HG02763 (cell line): ENCODE data around the gene CNTN4.
"Not testable (repeated sequence)": the region's sequence is repeated elsewhere in the genome, so short reads cannot be mapped to it uniquely, and the experiment has no call there.

Source experiments
- ATAC-seq: cut with Tn5 transposase; IDR thresholded peaks from one replicate; pipeline ENCODE4 v1.9.1; 2021; ENCODE audit warnings: mild to moderate bottlenecking, moderate library complexity; ENCODE audit not compliant: unreplicated experiment

CNTN4 gene

DNA sequence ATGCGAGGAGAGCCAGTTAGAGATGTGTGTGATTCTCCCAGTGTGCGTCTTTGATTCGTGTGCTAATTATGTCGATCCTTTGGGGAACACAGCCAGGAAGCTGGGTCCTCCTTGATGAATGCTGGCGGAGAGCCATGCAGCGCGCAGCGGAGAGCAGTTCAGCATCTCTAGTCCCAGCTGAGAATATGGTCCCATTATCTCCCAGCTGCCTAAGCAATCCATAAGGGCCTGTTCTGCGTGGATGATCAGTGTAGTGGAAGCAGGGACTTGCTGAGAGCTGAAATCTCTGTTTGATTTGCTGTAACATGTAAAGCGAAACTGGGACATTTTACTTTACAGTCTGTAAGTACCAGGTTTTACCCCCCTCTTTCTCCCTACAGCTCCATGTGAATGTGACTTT lies 412.7 kb downstream of the CNTN4 start:
- no peak for ATAC-seq

DNA sequence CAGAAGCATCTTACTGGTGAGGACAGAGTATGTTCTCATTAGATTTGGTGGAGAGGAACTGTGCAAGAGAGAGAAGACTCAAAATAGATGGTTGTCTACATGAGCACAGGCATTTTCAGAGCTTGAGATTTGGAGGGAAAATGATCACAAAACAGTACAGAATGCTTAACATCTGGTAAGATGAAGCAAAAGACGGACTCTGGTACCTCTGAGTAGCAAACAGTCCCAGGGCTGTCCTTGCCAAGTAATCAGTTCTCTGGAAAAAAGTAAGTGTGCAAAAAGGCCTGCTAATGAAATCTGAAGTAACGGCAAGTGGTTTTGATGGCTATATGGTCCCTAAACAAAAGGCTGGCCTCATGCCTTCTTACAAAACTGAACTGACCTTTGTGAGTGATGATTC lies 414.2 kb downstream of the CNTN4 start:
- no peak for ATAC-seq

DNA sequence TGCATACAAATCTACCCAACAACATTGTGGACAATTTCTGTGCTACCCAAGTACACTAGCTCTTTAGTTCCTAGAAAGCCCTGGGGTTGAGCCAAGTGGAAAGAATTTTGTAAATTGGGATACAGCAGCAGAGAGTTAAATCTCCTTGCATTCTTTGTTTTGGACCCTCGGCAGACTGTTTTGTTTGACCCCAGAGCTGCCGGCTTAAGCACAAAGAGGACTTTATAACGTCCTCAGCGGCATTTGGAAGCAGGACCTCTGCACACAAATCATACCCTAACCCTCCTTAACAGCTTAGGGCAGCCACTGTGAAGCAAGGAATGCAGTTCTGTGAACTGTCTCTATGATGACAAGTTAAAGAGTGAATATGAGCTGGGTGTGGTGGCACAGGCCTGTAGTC lies 415.3 kb downstream of the CNTN4 start:
- no peak for ATAC-seq

DNA sequence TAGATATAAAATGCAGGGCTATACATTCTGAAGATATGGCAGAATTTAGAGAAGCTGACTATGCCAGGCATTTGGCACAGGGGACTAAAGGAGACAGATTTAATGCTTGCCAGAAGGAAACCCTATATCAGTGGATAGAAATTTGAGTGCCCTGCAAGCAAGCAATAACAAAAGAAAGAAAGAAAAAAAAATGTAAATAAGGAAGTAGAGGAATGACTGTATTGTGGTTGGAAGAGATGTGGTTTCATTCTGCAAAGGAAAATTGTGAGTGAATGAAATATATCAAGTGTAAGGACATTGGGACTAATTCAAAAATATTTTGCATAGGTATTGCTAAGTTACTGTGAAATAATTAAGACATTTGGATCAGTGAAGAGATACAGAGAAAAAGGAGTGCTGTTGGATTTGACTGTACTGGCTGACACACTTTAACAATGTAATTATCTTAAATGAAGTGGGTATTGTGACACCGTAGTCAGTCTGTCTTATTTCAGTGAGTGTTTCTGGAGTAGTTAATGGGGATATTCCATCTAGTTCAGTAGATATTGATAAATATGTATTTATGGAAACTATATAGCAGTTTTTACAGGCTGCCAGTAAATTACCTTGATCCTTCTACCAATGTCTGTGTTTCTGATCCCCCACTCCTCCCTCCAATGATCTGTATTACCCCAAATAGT lies 418.2 kb downstream of the CNTN4 start:
- ATAC-seq, result no peak

DNA sequence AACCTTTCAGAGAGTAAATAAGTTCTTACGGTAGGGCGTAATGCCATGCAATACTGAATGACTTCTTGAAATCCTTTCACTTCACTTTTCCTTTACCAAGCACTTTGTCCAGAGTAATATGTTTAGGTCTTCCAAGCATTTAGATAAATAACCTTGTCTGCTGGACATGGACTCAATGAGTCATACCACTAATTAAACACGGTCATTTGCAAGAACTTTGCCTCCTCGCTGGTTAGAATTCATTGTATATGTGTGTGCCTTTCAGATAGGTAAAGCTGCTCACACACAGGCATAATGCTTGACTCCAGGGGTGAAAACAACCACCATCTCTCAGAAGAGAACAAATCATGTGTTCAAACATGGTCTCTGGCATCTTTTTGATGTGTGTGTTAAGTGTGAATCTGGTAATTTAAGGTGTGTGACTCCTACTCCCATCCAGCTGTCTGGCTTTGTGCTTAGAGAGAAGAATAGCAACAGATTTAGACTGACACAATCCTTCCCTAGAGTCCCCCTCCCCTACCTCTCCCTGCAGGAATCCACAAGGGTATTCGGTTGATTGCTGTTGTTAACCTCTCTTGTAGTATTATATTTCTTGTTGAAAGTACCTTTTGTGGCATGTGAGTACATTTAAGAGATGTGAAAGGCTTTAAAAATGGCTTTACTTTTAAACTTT lies 419.0 kb downstream of the CNTN4 start:
- ATAC-seq, result no peak

DNA sequence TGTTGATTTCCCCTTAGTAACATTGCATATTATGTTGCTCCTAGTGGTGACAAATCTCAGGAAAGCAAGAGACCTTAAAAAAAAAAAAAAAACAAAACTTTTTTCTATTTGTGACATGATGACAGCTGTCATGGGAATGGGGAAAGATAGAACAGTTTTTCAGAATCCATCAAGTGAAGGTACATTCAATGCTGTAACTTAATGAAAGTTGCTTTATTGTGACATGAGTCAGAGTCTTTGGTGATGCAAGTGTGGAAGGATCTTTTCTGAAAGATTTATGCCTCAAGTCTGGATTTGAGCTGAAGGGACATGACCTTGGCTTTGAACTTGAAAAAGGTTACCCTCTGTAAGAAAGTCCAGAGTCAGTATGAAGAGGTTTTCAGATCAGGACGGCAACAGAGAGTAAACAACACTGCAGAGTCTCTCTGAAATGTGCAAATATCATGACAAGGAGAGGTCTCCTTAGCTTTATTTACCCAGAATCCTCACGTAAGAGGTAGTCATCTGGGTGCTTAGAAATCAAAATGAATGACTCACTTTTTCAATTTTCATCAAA lies 424.7 kb downstream of the CNTN4 start:
- ATAC-seq, result no peak

DNA sequence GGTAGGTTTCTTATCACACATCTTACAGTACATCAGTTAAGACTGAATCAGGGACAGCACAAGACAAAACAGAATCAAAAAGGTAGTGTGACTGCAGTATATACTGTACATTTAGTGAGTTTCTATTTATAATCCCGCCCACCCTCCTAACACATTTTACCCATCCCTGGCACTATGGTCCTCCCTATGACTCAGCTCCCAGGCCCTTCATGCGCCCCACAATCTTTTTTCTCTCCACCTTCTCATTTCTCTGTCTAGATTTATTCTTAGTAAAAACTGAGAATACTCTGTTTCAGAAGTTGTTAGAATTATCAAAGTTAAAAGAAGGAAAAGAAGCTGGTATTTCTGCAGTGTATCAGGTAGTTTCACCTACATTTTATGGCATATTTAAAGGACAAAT lies 427.3 kb downstream of the CNTN4 start:
- no peak for ATAC-seq

DNA sequence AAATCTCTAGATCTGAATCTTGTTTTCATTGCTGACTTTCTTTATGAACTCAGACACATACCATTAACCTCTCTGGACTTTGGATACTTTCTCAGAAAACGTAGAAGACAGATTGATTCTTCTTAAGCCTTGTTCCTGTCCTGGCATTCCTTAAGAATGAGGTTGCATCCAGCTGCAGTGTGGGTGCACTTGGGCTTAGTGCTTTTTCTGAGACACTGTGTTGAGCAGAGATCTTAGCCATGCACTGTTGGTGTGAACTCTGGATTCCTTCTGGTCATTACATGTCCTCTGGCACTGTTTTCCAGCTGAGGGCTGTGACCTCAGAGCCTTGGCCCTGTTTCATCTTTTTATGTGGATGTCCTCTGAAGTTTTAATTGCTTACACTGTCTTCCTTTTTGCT lies 428.3 kb downstream of the CNTN4 start:
- no peak for ATAC-seq

DNA sequence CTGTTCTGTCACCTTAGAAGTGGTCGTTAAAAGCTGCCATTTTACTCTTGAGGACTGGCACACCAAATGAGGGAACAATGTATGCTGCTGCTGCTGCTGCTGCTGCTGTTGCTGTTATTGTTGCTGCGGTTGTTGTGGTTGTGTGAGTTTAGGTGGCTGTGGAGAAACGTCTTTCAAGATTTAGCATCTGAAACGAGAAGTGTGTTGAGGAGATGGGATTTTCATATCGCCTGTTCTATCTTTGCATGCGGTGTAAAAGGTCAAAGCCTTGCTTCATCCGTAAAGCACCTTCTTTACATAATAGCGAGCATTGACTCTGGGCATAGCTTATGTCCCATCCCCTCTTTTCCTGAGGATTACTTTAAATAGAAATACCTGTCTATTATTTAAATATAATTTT lies 428.7 kb downstream of the CNTN4 start:
- ATAC-seq, result not testable (repeated sequence)

DNA sequence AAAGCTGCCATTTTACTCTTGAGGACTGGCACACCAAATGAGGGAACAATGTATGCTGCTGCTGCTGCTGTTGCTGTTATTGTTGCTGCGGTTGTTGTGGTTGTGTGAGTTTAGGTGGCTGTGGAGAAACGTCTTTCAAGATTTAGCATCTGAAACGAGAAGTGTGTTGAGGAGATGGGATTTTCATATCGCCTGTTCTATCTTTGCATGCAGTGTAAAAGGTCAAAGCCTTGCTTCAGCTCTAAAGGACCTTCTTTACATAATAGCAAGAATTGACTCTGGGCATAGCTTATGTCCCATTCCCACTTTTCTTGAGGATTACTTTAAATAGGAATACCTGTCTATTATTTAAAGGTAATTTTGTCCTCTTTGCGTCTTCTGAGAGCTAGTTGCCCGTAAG lies 436.1 kb downstream of the CNTN4 start:
- not testable (repeated sequence) for ATAC-seq

DNA sequence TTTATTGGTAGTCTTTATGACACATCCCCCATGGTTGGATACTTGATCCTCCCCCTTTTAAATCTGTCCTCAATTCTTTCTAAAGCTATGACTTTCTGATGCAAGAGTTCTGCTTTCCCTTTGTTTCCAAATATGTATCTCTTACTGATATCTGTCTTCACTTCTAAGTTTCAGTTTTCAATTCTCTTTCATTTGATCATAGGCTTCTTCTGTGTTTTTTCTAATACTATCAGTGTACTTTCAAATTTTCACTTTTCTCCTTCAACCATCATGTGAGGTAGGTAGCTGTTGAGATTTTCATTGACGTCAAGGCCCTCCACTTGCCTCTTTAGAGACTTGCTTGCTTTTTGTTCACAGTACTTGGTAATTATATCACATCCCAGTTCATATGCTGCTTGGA lies 436.5 kb downstream of the CNTN4 start:
- ATAC-seq, result no peak

DNA sequence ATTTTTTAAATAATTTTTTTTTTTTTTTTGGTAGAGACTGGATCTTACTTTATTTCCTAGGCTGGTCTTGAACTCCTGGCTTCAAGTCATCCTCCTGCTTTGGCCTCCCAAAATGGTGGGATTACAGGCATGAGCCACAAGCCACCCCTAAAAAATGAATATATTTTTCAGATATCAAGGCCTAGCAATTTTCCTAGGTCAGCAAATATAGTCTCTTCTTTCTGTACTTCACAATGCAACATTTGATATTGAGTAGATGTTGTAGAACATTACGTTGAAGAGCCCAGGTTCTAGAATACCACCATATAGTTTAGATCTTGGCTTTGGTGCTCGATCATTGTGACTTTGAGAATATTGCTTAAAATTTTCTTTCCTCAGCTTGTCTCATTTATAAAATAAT lies 437.9 kb downstream of the CNTN4 start:
- no peak for ATAC-seq

DNA sequence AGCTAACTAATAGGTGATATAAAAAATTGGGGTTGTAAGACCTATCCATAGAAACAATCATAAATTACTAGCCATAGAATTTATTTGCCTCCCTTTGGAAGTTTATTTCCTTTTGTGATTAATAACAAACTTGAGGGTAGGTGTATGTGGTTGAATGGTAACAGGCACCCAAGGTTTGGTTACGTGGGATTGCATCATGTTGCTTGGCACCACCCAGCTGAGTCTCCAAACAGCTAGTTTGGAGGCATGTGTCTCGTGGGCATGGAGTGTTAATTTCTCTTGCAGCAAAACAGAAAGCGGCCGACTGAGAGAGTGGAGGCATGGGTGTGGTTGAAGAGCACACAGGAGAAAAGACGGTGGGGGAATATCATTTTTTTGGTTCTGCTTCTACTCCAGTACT lies 441.4 kb downstream of the CNTN4 start:
- no peak for ATAC-seq

DNA sequence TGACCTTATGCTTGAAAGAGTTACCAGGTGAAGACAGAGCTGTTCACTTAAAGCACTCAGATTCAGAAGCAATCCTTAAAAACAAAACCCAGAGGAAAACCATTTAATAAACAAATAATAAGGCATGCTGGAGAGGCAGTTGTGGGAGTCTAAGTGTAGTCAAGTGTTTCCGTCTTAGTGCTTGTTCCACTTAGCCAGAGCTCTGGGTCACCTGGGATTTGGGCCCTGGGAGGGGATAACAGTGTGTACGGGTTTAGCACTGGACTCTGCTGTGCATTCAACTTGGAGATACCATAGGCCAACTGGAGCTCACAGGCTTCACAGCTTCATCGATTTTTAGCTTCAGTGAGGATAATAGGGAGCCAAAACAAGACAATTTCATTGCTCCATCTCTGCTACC lies 444.6 kb downstream of the CNTN4 start:
- no peak for ATAC-seq

DNA sequence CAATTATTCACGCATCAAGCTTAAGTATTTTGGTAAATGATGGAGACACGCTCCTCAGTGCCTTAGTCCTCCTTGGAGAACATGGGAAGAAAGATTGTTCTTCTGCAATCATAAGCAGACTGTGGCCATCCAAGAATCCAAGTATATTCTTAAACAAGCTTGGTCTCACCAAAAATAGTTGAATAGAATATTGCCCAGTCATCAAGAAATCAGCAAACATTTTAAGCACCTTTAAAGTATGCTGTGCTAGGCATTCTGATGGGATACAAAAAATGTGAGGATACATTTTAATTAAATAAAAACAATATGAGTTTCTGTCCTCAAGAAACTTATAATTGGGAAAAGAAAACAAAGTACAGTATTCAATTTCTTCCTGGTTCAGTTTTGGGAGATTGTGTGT lies 445.5 kb downstream of the CNTN4 start:
- ATAC-seq, result no peak

DNA sequence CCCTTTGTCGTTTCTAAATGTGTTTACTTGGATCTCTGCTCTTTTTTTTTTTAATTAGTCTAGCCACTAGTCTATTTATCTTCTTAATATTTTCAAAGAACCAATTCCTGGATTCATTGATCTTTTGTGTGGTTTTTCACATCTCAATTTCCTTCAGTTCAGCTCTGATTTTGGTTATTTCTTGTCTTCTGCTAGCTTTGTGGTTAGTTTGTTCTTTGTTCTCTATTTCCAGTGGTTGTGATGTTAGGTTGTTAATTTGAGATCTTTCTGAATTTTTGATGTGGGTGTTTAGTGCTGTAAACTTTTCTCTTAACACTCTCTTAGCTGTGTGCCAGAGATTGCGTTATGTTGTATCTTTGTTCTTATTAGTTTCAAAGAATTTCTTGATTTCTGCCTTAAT lies 446.1 kb downstream of the CNTN4 start:
- ATAC-seq, result no peak

DNA sequence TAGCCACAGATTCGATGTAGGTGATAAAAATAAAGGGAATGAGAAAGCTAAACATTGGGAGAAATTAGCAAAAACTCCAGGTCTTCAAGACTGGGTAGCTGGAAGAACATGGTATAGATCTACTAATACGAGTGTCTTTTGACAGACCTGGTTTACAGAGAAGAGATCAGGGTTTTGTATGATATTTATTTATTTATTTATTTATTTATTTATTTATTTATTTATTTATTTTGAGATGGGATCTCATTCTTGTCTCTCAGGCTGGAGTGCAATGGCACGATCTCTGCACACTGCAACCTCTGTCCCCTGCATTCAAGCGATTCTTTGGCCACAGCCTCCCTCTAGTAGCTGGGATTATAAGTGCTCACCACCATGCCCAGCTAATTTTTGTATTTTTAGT lies 448.4 kb downstream of the CNTN4 start:
- ATAC-seq, result no peak

DNA sequence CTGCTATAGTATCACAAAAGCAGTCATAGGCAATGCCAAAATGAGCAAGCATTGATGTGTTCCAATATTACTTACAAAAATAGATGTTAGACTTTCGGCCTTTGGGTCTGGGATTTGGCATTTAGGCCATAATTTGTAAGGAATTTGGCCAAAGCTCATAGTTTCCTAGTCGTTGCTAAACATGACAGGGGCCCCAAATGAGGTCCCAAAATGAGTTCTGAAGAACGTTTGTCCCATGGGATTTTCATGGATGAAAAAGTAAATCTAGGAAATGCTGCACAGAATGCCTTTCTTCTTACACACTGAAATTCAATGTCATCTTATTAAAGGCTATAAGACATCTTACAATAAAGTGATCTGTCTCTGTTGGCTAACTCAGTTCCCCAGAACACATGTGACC lies 456.0 kb downstream of the CNTN4 start:
- no peak for ATAC-seq

DNA sequence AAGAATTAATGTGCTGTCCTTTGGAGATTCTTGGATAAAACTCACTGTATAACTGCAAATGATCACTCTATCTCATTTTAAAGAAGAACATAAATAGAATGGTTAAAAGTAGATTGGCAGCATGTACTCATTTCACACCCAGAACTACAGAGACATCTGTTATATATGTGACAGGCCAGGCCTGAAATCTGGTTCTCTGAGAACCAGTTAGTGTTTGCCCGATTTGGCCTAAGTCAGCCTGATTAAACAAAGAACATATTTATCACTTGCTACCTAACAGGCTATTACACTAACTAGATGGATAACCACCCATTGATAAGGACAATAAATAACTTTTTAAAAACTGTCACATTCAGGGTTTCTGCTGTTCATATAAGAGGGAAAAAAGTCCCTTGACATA lies 460.1 kb downstream of the CNTN4 start:
- ATAC-seq, result no peak

DNA sequence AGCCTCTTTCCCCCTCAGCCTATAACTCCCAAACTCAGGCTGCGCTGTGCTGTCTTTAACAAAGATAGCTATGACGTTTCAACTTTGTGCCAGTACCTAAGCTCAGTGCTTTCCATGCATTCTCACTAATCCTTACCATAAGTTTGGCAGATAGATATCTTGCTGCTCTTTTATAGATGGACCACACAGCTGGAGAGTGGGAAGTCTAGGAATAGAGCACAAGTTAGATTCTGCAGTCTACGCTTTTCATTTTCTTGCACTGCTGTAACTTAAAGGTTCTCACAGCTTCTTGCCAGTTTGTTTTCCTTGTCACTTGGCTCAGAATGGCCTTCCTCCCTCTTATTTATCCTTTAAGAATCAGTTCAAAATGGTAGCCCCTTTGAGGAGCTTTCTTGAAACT lies 468.8 kb downstream of the CNTN4 start:
- no peak for ATAC-seq

DNA sequence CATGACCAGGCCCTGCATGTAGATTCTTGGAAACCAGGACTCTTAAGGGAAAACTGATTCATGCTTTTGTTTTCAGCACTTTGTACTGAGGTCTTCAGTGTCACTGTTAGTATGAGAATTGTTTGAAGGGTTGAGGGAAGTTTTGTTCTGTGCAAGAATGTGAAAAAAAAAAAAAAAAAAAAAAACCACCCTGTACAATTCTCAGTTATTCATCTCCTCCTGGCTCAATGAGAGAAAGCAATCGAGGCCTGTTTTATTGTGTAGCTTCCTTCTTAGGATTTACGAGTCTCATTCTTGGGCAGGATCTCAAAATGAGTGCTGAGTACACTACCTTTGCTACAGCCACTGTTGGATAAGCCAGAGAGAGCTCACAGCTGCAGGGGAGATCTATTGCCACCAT lies 469.5 kb downstream of the CNTN4 start:
- no peak for ATAC-seq

DNA sequence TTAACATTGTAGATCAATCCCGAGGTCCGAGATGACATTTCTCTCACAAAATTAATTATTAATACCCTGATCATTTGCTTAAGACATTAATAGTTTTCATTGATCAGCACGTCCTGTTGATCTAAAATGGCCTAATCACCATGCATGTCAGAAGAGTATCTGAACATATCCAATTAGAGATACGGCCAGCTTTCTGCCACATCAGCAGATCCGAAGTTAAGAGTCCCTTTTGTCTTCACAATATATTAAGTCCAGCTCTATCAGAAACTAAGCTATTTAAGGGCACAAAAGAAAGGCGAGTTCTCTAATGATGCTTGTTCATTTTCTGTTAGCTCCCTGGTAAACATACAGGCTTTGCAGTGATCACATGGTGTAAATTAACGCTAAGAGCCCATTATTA lies 470.3 kb downstream of the CNTN4 start:
- ATAC-seq, result no peak

DNA sequence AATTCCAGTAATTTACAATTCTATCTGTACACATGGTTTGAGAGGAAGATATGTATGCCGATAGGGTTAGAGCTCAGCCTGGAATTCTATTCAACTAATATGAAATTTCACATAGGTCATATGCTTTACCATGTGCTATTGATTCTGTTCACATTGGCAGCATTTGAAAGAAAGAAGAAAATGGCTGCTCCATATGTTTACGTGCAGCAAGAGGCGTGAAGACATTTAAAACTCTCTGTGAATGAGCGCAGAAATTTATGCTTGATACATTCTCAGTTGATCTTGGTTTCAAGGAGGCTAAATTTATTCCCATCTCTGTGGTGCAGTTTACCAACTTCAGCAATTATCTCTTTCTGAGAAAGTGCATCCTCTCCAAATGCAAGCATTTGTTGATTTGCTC lies 478.9 kb downstream of the CNTN4 start:
- ATAC-seq, result no peak
